Parathyroid adenoma (tissue), 2 donors: ENCODE measurements around the gene GP5.

Experiments used
- H2AFZ ChIP-seq: fragments of 300-600 bp; sonication (generic); one replicate; pipeline ENCODE4 v1.7.0; 2017; ENCODE audit warnings: antibody characterized with exemption, mild to moderate bottlenecking
- H3K27ac ChIP-seq: fragments of 300-600 bp; sonication (generic); one replicate; pipeline ENCODE4 v1.7.0; 2017
- H3K27me3 ChIP-seq: fragments of 300-600 bp; sonication (generic); one replicate; pipeline ENCODE4 v1.7.0; 2017; ENCODE audit warnings: low read length; ENCODE audit not compliant: control insufficient read depth, insufficient read depth
- H3K36me3 ChIP-seq: fragments of 300-600 bp; sonication (generic); one replicate; pipeline ENCODE4 v1.7.0; 2017; ENCODE audit warnings: low read length; ENCODE audit not compliant: control insufficient read depth, insufficient read depth
- H3K4me1 ChIP-seq: fragments of 300-600 bp; sonication (generic); one replicate; pipeline ENCODE4 v1.7.0; 2017; ENCODE audit warnings: control low read depth
- H3K4me2 ChIP-seq: fragments of 300-600 bp; sonication (generic); one replicate; pipeline ENCODE4 v1.7.0; 2017; ENCODE audit warnings: low read length
- H3K4me3 ChIP-seq: fragments of 300-600 bp; sonication (generic); one replicate; pipeline ENCODE4 v1.7.0; 2017; ENCODE audit warnings: low read depth, low read length
- H3K79me2 ChIP-seq: fragments of 300-600 bp; sonication (generic); one replicate; pipeline ENCODE4 v1.7.0; 2017; ENCODE audit warnings: control low read depth
- H3K9ac ChIP-seq: fragments of 300-600 bp; sonication (generic); one replicate; pipeline ENCODE4 v1.7.0; 2017; ENCODE audit warnings: mild to moderate bottlenecking
- H3K9me3 ChIP-seq: fragments of 300-600 bp; sonication (generic); one replicate; pipeline ENCODE4 v1.7.0; 2017; ENCODE audit warnings: low read length; ENCODE audit not compliant: control insufficient read depth
- TF ChIP-seq, protein P1 (sequence below): fragments of 300-600 bp; sonication (generic); IDR thresholded peaks from one replicate; pipeline ENCODE4 v1.7.0; 2017; ENCODE audit warnings: antibody characterized with exemption, mild to moderate bottlenecking
- donor health status: primary hyperparathyroidism.

The GP5 gene

DNA sequence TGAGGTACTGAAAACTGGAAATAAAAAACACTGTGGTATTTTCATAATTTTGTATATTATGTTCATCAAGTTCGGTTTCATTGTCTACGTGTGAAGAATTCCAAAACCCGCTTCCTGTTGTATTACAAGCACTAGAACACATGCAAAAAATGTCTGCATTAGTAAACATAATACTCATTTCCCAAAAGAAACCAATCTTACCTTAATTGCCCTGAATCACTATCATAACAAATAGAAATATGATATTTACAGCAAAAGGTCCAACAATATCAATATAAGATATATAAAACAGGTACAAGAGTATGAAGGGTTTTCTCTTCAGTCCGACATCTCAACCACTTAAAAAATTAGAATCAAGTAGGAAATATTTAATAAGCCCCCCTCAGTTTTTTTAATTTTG lies 26.3 kb upstream of the GP5 start:
- no peak overlapping the region for H3K27ac ChIP-seq
- no peak overlapping the region for H3K9ac ChIP-seq
- no peaks in the 10 kb centered on the region for H3K9me3 ChIP-seq
- H3K27me3 ChIP-seq = no peaks in the 10 kb centered on the region
- no peak overlapping the region for H3K4me2 ChIP-seq
- no peaks in the 10 kb centered on the region for H3K79me2 ChIP-seq
- TF ChIP-seq, protein P1, sequence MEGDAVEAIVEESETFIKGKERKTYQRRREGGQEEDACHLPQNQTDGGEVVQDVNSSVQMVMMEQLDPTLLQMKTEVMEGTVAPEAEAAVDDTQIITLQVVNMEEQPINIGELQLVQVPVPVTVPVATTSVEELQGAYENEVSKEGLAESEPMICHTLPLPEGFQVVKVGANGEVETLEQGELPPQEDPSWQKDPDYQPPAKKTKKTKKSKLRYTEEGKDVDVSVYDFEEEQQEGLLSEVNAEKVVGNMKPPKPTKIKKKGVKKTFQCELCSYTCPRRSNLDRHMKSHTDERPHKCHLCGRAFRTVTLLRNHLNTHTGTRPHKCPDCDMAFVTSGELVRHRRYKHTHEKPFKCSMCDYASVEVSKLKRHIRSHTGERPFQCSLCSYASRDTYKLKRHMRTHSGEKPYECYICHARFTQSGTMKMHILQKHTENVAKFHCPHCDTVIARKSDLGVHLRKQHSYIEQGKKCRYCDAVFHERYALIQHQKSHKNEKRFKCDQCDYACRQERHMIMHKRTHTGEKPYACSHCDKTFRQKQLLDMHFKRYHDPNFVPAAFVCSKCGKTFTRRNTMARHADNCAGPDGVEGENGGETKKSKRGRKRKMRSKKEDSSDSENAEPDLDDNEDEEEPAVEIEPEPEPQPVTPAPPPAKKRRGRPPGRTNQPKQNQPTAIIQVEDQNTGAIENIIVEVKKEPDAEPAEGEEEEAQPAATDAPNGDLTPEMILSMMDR = no peak
- no peaks in the 10 kb centered on the region for H3K4me1 ChIP-seq
- no peaks in the 10 kb centered on the region for H3K36me3 ChIP-seq
- no peak overlapping the region for H2AFZ ChIP-seq
- H3K4me3 ChIP-seq = no peak overlapping the region

DNA sequence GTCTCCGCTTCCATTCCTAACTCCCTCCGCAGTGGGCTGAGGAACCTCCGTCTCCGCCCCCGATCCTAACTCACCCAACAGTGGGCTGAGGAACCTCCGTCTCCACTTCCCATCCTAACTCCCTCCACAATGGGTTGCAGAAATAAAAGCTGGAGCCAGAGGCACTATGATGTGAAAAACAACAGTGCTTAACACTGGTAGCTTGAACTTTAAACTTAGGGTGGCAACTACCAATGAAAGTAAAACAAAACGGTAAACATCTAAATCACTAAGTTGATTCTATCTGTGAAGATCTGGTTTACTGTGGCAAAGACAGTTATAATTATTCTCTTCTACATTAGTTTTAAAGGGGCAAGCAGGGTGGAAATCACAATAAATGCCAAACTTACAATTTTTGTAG lies 25.9 kb upstream of the GP5 start:
- TF ChIP-seq, protein P1 = no peak
- Histone ChIP-seq H3K36me3 (no peaks in the 10 kb centered on the region), H2AFZ (no peak overlapping the region)

DNA sequence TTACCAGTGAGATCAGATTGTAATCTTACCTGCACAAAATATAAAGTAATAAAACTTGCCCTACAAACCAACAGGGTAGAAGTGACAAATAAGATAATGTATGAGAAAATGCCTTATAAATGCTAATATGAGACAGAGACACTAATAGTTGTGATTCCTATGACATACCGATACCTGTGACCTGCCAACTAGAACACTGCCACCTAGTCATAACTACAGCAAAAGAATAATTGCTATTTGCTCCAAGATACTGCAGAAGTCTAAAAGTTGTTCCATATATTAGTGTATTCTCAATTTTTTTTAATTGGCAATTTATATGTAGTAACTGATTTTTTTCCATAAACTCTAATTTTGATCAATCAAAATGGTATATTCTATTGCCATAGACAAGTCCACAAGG lies 25.3 kb upstream of the GP5 start:
- Histone ChIP-seq H3K9me3 (no peaks in the 10 kb centered on the region), H3K4me2 (no peak overlapping the region), H3K9ac (no peak overlapping the region), H3K79me2 (no peaks in the 10 kb centered on the region), H3K27me3 (no peaks in the 10 kb centered on the region), H3K4me3 (no peak overlapping the region), H3K27ac (no peak overlapping the region), H3K4me1 (no peaks in the 10 kb centered on the region), H3K36me3 (no peaks in the 10 kb centered on the region), H2AFZ (no peak overlapping the region)
- TF ChIP-seq, protein P1 = no peak

More for the DNA sequence above, 25.9 kb upstream of the GP5 start:
- Histone ChIP-seq H3K27me3 (no peaks in the 10 kb centered on the region), H3K9me3 (no peaks in the 10 kb centered on the region), H3K27ac (no peak overlapping the region), H3K4me2 (no peak overlapping the region), H3K4me1 (no peaks in the 10 kb centered on the region), H3K4me3 (no peak overlapping the region), H3K9ac (no peak overlapping the region), H3K79me2 (no peaks in the 10 kb centered on the region)

DNA sequence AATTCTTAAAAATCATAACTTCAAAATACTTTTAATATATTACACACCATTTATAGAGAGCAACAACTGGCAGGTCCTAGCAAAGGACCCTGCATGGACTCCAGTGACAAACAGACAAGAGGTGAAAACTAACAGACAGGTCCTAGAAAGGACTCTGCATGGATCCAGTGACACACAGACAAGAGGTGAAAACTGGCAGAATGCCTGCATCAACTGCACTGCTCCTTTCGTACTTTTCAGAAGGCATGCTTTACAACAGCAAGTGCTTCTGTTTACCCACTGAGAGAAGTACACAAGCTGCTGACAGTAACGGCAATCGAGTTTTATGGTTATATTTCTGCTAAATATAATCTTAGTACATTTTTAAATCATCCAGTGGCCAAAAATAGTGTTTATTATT lies 24.3 kb upstream of the GP5 start:
- no peaks in the 10 kb centered on the region for H3K36me3 ChIP-seq

DNA sequence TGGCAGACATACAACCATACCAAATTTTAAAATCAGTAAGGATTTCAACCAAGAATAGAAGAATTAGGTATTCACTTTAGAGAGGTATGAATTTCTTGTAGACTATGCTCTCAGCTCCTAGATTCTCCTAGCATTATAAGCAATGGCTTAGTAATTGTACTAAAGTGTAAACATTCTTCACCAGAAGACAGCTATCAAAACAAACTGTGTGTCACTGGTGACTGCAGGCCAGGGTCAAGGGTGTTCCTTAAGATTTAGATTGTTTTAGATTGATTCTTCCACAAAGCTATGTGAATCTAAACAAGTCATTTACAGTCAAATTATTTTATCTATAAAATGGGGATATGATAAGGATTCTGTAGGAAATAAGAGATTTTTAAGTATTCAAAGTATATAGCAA lies 23.1 kb upstream of the GP5 start:
- H3K36me3 ChIP-seq = no peaks in the 10 kb centered on the region
- H3K27ac ChIP-seq = no peak overlapping the region
- H3K9ac ChIP-seq = no peak overlapping the region
- H3K27me3 ChIP-seq = no peaks in the 10 kb centered on the region
- H3K4me2 ChIP-seq = no peak overlapping the region
- TF ChIP-seq, protein P1 = no peak
- no peaks in the 10 kb centered on the region for H3K9me3 ChIP-seq
- H3K4me1 ChIP-seq = no peaks in the 10 kb centered on the region
- no peak overlapping the region for H2AFZ ChIP-seq
- no peak overlapping the region for H3K4me3 ChIP-seq
- no peaks in the 10 kb centered on the region for H3K79me2 ChIP-seq

More for the DNA sequence above, 24.3 kb upstream of the GP5 start:
- H3K9me3 ChIP-seq = no peaks in the 10 kb centered on the region
- H3K4me3 ChIP-seq = no peak overlapping the region
- H3K9ac ChIP-seq = no peak overlapping the region
- no peak overlapping the region for H3K27ac ChIP-seq
- TF ChIP-seq, protein P1 = no peak
- no peaks in the 10 kb centered on the region for H3K27me3 ChIP-seq
- no peak overlapping the region for H2AFZ ChIP-seq
- no peak overlapping the region for H3K4me2 ChIP-seq
- H3K79me2 ChIP-seq = no peaks in the 10 kb centered on the region
- H3K4me1 ChIP-seq = no peaks in the 10 kb centered on the region
